Body of pancreas (tissue), 4 donors: Measurements from ENCODE around the gene ATP9B.

Experiments
- POLR2A ChIP-seq, 3 donors: fragments of 450-650 bp; IDR thresholded peaks; one replicate each; pipeline ENCODE4 v1.6.1; 2016; ENCODE audit warnings: antibody characterized with exemption in 3 of 3, mild to moderate bottlenecking in 2 of 3
- TF ChIP-seq, protein P1 (sequence below), 7 experiments: fragments of 450-650 bp in 4 of 7; fragments of 200-600 bp in 3 of 7; sonication (generic) in 3 of 7; IDR thresholded peaks; one replicate each; pipeline ENCODE4 v1.5.1; 2016 to 2019; ENCODE audit warnings: antibody characterized with exemption in 7 of 7

DNA sequence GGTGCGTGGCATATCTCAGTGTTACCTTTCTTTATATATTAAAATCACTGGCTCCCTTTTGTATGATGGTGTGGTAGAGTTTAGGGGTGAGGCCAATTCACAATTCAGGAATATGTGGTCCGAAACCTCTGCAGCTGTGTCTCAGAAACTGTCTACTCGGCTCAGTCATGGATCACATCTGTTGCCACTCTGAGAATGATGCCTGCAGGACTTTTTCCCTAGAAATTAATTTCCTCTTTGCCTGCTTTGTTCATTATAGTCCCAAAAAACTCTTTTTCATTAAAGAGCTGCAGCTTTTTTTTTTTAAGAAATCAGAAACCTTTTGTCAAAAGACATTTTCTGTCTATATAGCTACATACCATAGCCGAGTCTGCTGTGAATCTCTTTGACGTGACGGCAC lies 221.7 kb downstream of the ATP9B start:
- no peak for TF ChIP-seq POLR2A (IDR thresholded peaks at IDR 0.05)
- TF ChIP-seq, protein P1, sequence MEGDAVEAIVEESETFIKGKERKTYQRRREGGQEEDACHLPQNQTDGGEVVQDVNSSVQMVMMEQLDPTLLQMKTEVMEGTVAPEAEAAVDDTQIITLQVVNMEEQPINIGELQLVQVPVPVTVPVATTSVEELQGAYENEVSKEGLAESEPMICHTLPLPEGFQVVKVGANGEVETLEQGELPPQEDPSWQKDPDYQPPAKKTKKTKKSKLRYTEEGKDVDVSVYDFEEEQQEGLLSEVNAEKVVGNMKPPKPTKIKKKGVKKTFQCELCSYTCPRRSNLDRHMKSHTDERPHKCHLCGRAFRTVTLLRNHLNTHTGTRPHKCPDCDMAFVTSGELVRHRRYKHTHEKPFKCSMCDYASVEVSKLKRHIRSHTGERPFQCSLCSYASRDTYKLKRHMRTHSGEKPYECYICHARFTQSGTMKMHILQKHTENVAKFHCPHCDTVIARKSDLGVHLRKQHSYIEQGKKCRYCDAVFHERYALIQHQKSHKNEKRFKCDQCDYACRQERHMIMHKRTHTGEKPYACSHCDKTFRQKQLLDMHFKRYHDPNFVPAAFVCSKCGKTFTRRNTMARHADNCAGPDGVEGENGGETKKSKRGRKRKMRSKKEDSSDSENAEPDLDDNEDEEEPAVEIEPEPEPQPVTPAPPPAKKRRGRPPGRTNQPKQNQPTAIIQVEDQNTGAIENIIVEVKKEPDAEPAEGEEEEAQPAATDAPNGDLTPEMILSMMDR (IDR thresholded peaks at IDR 0.05), result no peak
